WERI-Rb-1 (cell line): Measurements from ENCODE around the gene AADACL4.

Experiments
- DNase-seq: peaks from one replicate; pipeline ENCODE4 v3.0.0-alpha.2; 2020
- H3K27ac ChIP-seq: fragments of 250-450 bp; sonication (Bioruptor Pico); 2 replicates; pipeline ENCODE4 v1.5.1; 2020; ENCODE audit warnings: mild to moderate bottlenecking, moderate library complexity
- H3K27me3 ChIP-seq: fragments of 250-450 bp; sonication (Bioruptor Pico); 2 replicates; pipeline ENCODE4 v1.5.1; 2021; ENCODE audit warnings: mild to moderate bottlenecking, low read depth, moderate library complexity; ENCODE audit not compliant: insufficient read depth, severe bottlenecking
- H3K36me3 ChIP-seq: fragments of 250-450 bp; sonication (Bioruptor Pico); 2 replicates; pipeline ENCODE4 v1.5.1; 2020; ENCODE audit warnings: mild to moderate bottlenecking, moderate library complexity
- H3K4me3 ChIP-seq: 2 replicates; pipeline ENCODE4 v1.5.1; 2011; ENCODE audit warnings: low read depth, mild to moderate bottlenecking, control low read depth, low read length
- H3K9me3 ChIP-seq: fragments of 250-450 bp; sonication (Bioruptor Pico); 2 replicates; pipeline ENCODE4 v1.5.1; 2021; ENCODE audit warnings: mild to moderate bottlenecking, moderate library complexity; ENCODE audit not compliant: severe bottlenecking
- CTCF ChIP-seq: IDR thresholded peaks from 2 replicates; pipeline ENCODE4 v1.5.1; 2011; ENCODE audit warnings: low read depth, mild to moderate bottlenecking, control low read depth, inconsistent platforms, low read length

Gene AADACL4

DNA sequence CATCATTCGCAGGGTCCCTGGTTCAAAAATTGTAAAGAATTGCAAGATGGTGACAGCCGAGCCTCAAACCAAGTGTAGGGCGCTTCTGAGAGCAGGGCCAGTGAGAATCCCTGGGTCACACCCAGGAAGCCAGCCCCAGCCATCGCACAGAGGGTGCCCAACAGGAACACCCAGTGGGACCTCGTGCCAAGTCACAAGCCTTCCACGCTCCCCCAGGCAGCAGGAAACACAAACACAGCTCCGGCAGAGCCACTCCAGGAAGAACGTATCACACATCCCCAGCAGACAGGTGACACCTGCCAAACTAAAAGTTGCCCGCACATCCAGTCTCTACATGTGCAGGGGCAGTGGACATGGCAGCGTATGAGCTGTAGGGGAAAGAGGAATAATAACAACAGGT, 46.1 kb upstream of the AADACL4 start:
- H3K9me3 ChIP-seq = no peaks in the 10 kb centered on the region
- H3K27ac ChIP-seq = no peak overlapping the region
- no peaks in the 10 kb centered on the region for H3K36me3 ChIP-seq

DNA sequence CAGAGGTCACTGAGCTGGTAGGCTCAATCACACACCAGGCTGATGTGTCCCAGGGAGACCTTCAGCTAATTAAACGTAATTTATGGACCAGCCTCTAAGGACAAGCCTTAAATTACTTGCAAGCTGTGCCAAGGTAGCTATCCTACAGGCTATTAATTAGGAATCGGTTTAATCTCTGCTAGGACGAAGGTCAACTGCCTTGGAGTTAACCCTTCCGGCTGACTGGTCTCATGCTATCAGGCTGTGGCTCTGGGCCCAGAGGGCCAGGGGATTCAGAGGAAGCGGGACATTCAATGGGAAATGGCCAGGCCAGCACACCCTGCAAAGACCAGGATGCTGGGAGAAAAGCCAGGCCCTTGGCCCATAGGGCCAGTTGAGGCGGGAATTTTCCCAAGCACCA, 44.9 kb upstream of the AADACL4 start:
- Histone ChIP-seq H3K27me3 (no peaks in the 10 kb centered on the region), H3K4me3 (no peak overlapping the region), H3K9me3 (no peaks in the 10 kb centered on the region), H3K36me3 (no peaks in the 10 kb centered on the region), H3K27ac (no peak overlapping the region)
- DNase-seq = peak; percentile 36
- TF ChIP-seq CTCF = no peak

More for the DNA sequence above, 46.1 kb upstream of the AADACL4 start:
- Histone ChIP-seq H3K27me3 (no peaks in the 10 kb centered on the region), H3K4me3 (no peak overlapping the region)
- TF ChIP-seq CTCF = no peak
- DNase-seq = no peak

- DNase-seq = no peak
- Histone ChIP-seq H3K27ac (no peak overlapping the region), H3K36me3 (no peaks in the 10 kb centered on the region), H3K4me3 (no peak overlapping the region), H3K9me3 (no peaks in the 10 kb centered on the region), H3K27me3 (no peaks in the 10 kb centered on the region)
- TF ChIP-seq CTCF = no peak
Observed at GRCh38 chr1:12599657-12600056, 44.2 kb upstream of the AADACL4 start.

DNA sequence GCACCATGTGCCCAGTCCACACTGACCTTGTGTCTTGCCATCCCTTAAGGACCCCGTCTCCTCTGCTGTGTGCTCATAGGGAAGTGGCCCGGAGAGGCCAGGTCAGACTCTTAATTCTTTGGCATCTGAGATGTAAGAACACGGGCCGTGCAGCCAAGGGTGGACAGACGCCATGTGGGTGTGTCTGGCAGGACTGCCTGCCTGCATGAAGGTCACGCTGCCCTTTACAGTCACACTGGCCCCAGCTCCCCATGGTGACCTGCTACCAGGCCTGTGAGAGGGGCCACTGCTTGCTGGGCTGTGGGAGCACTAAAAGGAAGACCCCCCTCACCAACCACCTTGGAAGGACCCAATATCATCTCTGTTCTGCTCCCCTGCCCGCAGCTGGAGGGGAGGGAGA, 43.5 kb upstream of the AADACL4 start:
- no peak for TF ChIP-seq CTCF
- no peak for DNase-seq
- H3K4me3 ChIP-seq = no peak overlapping the region
- no peaks in the 10 kb centered on the region for H3K36me3 ChIP-seq
- H3K27me3 ChIP-seq = no peaks in the 10 kb centered on the region
- H3K9me3 ChIP-seq = no peaks in the 10 kb centered on the region
- no peak overlapping the region for H3K27ac ChIP-seq

DNA sequence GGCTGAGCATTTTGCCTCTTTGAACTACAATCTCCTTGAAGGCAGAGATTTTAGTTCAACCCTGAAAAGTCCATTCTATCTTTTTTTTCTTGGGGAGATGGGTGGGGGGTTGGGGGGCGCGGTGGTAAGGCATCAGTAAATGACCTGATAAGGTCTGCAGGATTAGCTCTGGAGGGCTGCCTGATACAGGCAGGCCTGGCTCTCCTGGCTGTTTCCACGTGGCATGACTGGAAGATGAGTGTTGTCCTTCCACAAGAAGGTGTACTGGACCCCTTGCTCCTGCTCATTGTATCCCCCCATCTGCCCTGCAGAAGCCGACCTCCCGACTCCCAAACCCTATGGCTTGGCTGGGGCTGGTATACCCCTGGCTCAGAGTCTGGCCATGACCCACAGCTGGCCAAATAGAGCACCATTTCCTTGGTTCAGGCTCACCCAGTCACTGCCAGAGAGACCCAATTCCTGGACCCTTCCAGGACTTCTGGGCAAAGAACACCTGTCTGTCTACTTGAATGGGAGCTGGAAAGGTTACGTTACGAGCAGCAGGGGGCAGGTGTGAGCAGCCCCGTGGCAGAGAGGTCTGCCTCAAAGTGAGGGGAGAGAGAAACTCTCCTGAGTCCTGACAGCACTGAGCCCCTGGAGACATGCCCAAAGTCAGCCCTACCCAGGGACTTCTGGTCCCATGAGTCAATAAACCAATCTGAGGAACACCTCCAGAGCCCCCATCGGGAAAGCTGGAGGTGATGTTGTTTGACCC, 42.8 kb upstream of the AADACL4 start:
- Histone ChIP-seq H3K27me3 (no peaks in the 10 kb centered on the region), H3K27ac (no peak overlapping the region), H3K9me3 (no peaks in the 10 kb centered on the region), H3K4me3 (no peak overlapping the region), H3K36me3 (no peaks in the 10 kb centered on the region)
- DNase-seq = peak; percentile 48
- TF ChIP-seq CTCF = peak; percentile 79
